SK-N-SH treated with all-trans-retinoic acid at 6 μM for 48 hours (cell line): ENCODE measurements around the gene NAPA.

Experiments used
- ATAC-seq: fragments of 200-7000 bp; cut with Tn5 transposase; 3 replicates; pipeline ENCODE4 v1.9.1; 2020; ENCODE audit warnings: mild to moderate bottlenecking, moderate library complexity
- ARNTL ChIP-seq: fragments of 450-650 bp; formaldehyde crosslinking; IDR thresholded peaks from 2 replicates; pipeline ENCODE4 v1.5.0; 2020; ENCODE audit warnings: low read depth, mild to moderate bottlenecking, moderate library complexity, borderline replicate concordance
- BACH2 ChIP-seq: fragments of 250-450 bp; sonication (Bioruptor Pico); IDR thresholded peaks from 2 replicates; pipeline ENCODE4 v1.9.0; 2021; ENCODE audit warnings: mild to moderate bottlenecking, borderline replicate concordance
- CSDC2 ChIP-seq: fragments of 250-450 bp; sonication (Bioruptor Pico); IDR thresholded peaks from 2 replicates; pipeline ENCODE4 v1.5.0; 2020; ENCODE audit warnings: mild to moderate bottlenecking, moderate library complexity
- ESRRG ChIP-seq: fragments of 250-450 bp; sonication (Bioruptor Pico); IDR thresholded peaks from 2 replicates; pipeline ENCODE4 v1.6.1; 2021; ENCODE audit warnings: mild to moderate bottlenecking
- GLIS3 ChIP-seq: fragments of 250-450 bp; sonication (Bioruptor Pico); IDR thresholded peaks from 2 replicates; pipeline ENCODE4 v1.5.0; 2020; ENCODE audit warnings: mild to moderate bottlenecking, moderate library complexity
- ISL1 ChIP-seq: fragments of 250-450 bp; sonication (Bioruptor Pico); IDR thresholded peaks from 2 replicates; pipeline ENCODE4 v2.1.2; 2022; ENCODE audit warnings: mild to moderate bottlenecking, moderate library complexity
- RARB ChIP-seq: fragments of 250-450 bp; sonication (Bioruptor Pico); IDR thresholded peaks from 2 replicates; pipeline ENCODE4 v1.8.0; 2021; ENCODE audit warnings: mild to moderate bottlenecking, moderate library complexity
- SNAI2 ChIP-seq: fragments of 250-450 bp; sonication (Bioruptor Pico); IDR thresholded peaks from 2 replicates; pipeline ENCODE4 v1.5.0; 2020; ENCODE audit warnings: mild to moderate bottlenecking, moderate library complexity
- TCF4 ChIP-seq: fragments of 250-450 bp; sonication (Bioruptor Pico); IDR thresholded peaks from 2 replicates; pipeline ENCODE4 v1.8.0; 2021; ENCODE audit warnings: mild to moderate bottlenecking, moderate library complexity, borderline replicate concordance
- TOX ChIP-seq: fragments of 250-450 bp; sonication (Bioruptor Pico); IDR thresholded peaks from 2 replicates; pipeline ENCODE4 v1.8.0; 2021; ENCODE audit warnings: mild to moderate bottlenecking, moderate library complexity, borderline replicate concordance
- ZC3H10 ChIP-seq: fragments of 250-450 bp; sonication (Bioruptor Pico); IDR thresholded peaks from 2 replicates; pipeline ENCODE4 v1.5.1; 2021; ENCODE audit warnings: mild to moderate bottlenecking, moderate library complexity
- ZFP3 ChIP-seq: fragments of 250-450 bp; sonication (Bioruptor Pico); IDR thresholded peaks from 2 replicates; pipeline ENCODE4 v1.5.0; 2020; ENCODE audit warnings: mild to moderate bottlenecking, moderate library complexity
- ZFP30 ChIP-seq: fragments of 450-650 bp; formaldehyde crosslinking; IDR thresholded peaks from 2 replicates; pipeline ENCODE4 v1.5.0; 2022; ENCODE audit warnings: mild to moderate bottlenecking, moderate library complexity
- ZNF70 ChIP-seq: fragments of 450-650 bp; formaldehyde crosslinking; IDR thresholded peaks from 2 replicates; pipeline ENCODE4 v1.5.0; 2020; ENCODE audit warnings: mild to moderate bottlenecking, moderate library complexity
- TF ChIP-seq, protein P1 (sequence below): fragments of 250-450 bp; sonication (Bioruptor Pico); IDR thresholded peaks from 2 replicates; pipeline ENCODE4 v1.5.1; 2020; ENCODE audit warnings: low read depth, mild to moderate bottlenecking, moderate library complexity
- TF ChIP-seq, protein P2 (sequence below): fragments of 250-450 bp; sonication (Bioruptor Pico); IDR thresholded peaks from 2 replicates; pipeline ENCODE4 v1.5.1; 2021; ENCODE audit warnings: mild to moderate bottlenecking, moderate library complexity
- TF ChIP-seq, protein P3 (sequence below): fragments of 250-450 bp; sonication (Bioruptor Pico); IDR thresholded peaks from 2 replicates; pipeline ENCODE4 v1.8.0; 2020; ENCODE audit warnings: mild to moderate bottlenecking, moderate library complexity, borderline replicate concordance
- TF ChIP-seq, protein P4 (sequence below): fragments of 250-450 bp; sonication (Bioruptor Pico); IDR thresholded peaks from 2 replicates; pipeline ENCODE4 v1.5.0; 2020; ENCODE audit warnings: mild to moderate bottlenecking, moderate library complexity

NAPA gene

DNA sequence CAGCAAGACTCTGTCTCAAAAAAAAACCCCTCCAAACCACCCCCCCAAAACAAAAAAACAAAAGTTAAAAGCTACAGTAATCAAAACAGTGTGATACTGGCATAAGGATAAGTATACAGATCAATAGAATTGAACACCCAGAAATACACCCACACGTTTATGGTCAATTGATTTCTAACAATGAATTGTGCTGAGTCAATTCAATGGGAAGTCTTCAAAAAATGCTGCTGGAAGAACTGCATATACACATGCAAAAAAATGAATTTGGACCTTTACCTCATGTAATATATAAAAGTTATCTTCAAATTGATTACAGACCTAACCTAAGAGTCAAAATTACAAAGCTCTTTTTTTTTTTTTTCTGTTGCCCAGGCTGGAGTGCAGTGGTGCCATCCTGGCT, 19.8 kb upstream of the NAPA start:
- ATAC-seq = no peak
- TF ChIP-seq, protein P1, sequence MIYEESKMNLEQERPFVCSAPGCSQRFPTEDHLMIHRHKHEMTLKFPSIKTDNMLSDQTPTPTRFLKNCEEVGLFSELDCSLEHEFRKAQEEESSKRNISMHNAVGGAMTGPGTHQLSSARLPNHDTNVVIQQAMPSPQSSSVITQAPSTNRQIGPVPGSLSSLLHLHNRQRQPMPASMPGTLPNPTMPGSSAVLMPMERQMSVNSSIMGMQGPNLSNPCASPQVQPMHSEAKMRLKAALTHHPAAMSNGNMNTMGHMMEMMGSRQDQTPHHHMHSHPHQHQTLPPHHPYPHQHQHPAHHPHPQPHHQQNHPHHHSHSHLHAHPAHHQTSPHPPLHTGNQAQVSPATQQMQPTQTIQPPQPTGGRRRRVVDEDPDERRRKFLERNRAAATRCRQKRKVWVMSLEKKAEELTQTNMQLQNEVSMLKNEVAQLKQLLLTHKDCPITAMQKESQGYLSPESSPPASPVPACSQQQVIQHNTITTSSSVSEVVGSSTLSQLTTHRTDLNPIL = no peak
- TF ChIP-seq, protein P2, sequence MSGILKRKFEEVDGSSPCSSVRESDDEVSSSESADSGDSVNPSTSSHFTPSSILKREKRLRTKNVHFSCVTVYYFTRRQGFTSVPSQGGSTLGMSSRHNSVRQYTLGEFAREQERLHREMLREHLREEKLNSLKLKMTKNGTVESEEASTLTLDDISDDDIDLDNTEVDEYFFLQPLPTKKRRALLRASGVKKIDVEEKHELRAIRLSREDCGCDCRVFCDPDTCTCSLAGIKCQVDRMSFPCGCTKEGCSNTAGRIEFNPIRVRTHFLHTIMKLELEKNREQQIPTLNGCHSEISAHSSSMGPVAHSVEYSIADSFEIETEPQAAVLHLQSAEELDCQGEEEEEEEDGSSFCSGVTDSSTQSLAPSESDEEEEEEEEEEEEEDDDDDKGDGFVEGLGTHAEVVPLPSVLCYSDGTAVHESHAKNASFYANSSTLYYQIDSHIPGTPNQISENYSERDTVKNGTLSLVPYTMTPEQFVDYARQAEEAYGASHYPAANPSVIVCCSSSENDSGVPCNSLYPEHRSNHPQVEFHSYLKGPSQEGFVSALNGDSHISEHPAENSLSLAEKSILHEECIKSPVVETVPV = no peak
- no peak for TF ChIP-seq TOX (CRISPR knock-in tag)
- no peak for TF ChIP-seq TCF4
- no peak for TF ChIP-seq GLIS3
- TF ChIP-seq SNAI2 (CRISPR knock-in tag) = no peak
- no peak for TF ChIP-seq BACH2 (CRISPR knock-in tag)
- no peak for TF ChIP-seq ZFP30
- TF ChIP-seq, protein P3, sequence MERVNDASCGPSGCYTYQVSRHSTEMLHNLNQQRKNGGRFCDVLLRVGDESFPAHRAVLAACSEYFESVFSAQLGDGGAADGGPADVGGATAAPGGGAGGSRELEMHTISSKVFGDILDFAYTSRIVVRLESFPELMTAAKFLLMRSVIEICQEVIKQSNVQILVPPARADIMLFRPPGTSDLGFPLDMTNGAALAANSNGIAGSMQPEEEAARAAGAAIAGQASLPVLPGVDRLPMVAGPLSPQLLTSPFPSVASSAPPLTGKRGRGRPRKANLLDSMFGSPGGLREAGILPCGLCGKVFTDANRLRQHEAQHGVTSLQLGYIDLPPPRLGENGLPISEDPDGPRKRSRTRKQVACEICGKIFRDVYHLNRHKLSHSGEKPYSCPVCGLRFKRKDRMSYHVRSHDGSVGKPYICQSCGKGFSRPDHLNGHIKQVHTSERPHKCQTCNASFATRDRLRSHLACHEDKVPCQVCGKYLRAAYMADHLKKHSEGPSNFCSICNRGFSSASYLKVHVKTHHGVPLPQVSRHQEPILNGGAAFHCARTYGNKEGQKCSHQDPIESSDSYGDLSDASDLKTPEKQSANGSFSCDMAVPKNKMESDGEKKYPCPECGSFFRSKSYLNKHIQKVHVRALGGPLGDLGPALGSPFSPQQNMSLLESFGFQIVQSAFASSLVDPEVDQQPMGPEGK (CRISPR knock-in tag) = no peak
- TF ChIP-seq ZC3H10 (CRISPR knock-in tag) = no peak
- TF ChIP-seq ISL1 (CRISPR knock-in tag) = no peak

DNA sequence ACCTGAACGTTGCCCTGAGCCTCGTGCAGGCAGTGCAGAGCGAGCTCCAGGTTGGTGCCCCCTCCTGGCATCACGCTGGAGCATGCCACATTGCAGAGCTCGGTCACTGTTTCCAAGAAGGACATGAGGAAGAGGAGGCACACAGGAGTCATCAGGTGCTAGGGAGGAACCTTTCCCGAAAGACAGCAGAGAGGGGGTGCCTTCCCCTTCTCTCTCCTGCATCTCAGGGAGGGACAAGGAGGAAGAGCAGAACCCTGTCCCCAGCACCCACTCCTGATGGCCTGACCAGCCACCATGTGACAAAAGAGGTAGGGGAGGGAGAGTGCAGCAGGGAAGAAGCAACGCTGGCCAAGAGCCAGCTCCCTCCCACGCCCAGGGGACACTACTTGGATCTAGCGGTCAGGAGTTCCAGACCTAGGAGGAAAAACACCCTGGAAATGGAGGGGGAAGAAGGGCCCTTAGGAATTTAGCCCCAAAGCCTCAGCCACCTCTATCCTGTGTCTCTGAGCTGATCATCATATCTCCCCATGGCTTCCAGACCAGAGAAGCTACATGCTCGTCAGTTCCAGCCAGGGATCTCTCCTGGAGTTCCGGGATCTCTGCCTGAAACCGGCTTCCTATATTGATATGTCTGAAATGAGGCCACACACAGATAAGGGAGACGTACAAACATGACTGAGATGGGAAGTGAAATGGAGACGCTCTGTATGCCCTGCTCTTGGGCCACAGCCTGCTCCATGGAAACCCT, 17.0 kb upstream of the NAPA start:
- no peak for TF ChIP-seq BACH2 (CRISPR knock-in tag)
- ATAC-seq = no peak

DNA sequence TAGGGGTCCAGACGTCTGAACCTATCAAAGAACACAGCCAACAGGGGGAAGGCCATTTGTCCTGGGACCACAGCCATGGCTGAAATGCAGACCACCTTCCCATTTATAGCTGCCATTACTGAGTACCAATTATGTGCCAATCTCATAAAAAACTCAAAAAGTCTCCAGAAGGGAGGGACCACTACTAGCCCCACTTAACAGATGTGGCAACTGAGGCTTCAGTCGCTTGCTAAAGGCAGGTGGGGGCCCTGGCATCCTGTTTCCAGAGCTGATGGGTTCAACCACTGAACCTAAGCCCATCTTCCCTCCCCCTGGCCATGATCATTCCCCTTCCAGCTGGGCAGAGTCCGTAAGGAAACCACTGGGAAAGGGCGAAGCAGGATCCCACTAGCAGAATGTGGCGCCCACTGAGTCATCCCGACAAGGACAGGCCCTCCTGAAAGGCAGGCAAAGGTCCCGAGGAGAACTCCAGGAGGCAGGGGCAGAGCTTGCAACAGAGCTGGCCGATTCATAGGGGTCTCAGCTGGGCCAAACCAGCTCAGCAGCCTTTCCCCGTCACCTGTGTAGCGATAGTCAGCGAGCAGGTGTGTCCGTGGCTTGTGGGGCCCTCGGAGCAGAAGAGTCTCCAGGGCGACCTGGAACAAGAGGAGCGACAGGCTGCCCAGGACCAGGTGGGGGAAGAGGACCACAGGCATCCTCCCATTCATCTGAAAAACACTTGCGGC, 14.3 kb upstream of the NAPA start:
- TF ChIP-seq ARNTL = no peak
- TF ChIP-seq TOX (CRISPR knock-in tag) = no peak
- no peak for TF ChIP-seq BACH2 (CRISPR knock-in tag)
- TF ChIP-seq RARB = no peak
- no peak for TF ChIP-seq ZFP3 (CRISPR knock-in tag)
- TF ChIP-seq, protein P1 = no peak
- no peak for TF ChIP-seq TCF4
- TF ChIP-seq CSDC2 = no peak
- TF ChIP-seq, protein P3 (CRISPR knock-in tag) = no peak
- TF ChIP-seq ESRRG (CRISPR knock-in tag) = no peak
- TF ChIP-seq, protein P4, sequence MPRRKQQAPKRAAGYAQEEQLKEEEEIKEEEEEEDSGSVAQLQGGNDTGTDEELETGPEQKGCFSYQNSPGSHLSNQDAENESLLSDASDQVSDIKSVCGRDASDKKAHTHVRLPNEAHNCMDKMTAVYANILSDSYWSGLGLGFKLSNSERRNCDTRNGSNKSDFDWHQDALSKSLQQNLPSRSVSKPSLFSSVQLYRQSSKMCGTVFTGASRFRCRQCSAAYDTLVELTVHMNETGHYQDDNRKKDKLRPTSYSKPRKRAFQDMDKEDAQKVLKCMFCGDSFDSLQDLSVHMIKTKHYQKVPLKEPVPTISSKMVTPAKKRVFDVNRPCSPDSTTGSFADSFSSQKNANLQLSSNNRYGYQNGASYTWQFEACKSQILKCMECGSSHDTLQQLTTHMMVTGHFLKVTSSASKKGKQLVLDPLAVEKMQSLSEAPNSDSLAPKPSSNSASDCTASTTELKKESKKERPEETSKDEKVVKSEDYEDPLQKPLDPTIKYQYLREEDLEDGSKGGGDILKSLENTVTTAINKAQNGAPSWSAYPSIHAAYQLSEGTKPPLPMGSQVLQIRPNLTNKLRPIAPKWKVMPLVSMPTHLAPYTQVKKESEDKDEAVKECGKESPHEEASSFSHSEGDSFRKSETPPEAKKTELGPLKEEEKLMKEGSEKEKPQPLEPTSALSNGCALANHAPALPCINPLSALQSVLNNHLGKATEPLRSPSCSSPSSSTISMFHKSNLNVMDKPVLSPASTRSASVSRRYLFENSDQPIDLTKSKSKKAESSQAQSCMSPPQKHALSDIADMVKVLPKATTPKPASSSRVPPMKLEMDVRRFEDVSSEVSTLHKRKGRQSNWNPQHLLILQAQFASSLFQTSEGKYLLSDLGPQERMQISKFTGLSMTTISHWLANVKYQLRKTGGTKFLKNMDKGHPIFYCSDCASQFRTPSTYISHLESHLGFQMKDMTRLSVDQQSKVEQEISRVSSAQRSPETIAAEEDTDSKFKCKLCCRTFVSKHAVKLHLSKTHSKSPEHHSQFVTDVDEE (CRISPR knock-in tag) = no peak
- no peak for TF ChIP-seq ISL1 (CRISPR knock-in tag)
- TF ChIP-seq ZNF70 (CRISPR knock-in tag) = no peak
- TF ChIP-seq, protein P2 = no peak
- TF ChIP-seq, all 23 proteins: peak for 0

More for the DNA sequence above, 14.3 kb upstream of the NAPA start:
- ATAC-seq = no peak
